SK-N-SH (cell line): ENCODE data around the gene TRPM2. TPM values are rescaled to one million over a fixed set of nuclear protein-coding genes. Genes with fewer than 3 reads are reported as not detected.

Experiments used
- CTCF ChIA-PET: fragments of 300-600, 350-600 bp; formaldehyde crosslinking; extraction: SDS; loops from one replicate; lab custom pipeline; 2021; lab: Yijun Ruan, JAX
- POLR2A ChIA-PET: fragments of 350-600 bp; sonication (Branson Sonifier 250); formaldehyde crosslinking; extraction: SDS; loops from one replicate; lab custom pipeline; 2020; ENCODE audit warnings: antibody characterized with exemption, inconsistent platforms; lab: Yijun Ruan, JAX
- DNase-seq: peaks from one replicate; pipeline ENCODE4 v3.0.0; 2012
- H2AFZ ChIP-seq: fragments of 200-600 bp; sonication (generic); 2 replicates; pipeline ENCODE4 v1.8.1; 2016; ENCODE audit warnings: antibody characterized with exemption, mild to moderate bottlenecking, low read depth
- H3F3A ChIP-seq: fragments of 200-600 bp; sonication (generic); replicated peaks from 2 replicates; pipeline ENCODE3; 2016; ENCODE audit warnings: antibody characterized with exemption, mild to moderate bottlenecking; ENCODE audit not compliant: insufficient read depth
- H3K27ac ChIP-seq, 2 experiments: fragments of 200-500 bp in 1 of 2; fragments of 200-600 bp in 1 of 2; sonication (Bioruptor generic) in 1 of 2; sonication (generic), shearing (Covaris generic) in 1 of 2; 2 replicates each; pipeline versions ENCODE4 v1.5.1 to v1.6.1; 2014 to 2016; ENCODE audit warnings: low read depth in 2 of 2, inconsistent platforms in 1 of 2, low read length in 1 of 2, mild to moderate bottlenecking in 1 of 2, mixed read lengths in 1 of 2
- H3K27me3 ChIP-seq: fragments of 200-600 bp; sonication (generic), shearing (Covaris generic); 2 replicates; pipeline ENCODE4 v1.6.1; 2016; ENCODE audit warnings: mixed run types; ENCODE audit not compliant: insufficient read depth
- H3K36me3 ChIP-seq, 2 experiments: fragments of 200-500 bp in 1 of 2; fragments of 200-600 bp in 1 of 2; sonication (Bioruptor generic) in 1 of 2; sonication (generic) in 1 of 2; replicated peaks in 1 of 2; 2 replicates each; pipeline versions ENCODE3 to v1.5.1; 2014 to 2016; ENCODE audit warnings: low read length in 1 of 2, mild to moderate bottlenecking in 1 of 2; ENCODE audit not compliant: insufficient read depth in 2 of 2, control insufficient read depth in 1 of 2
- H3K4me1 ChIP-seq, 2 experiments: fragments of 200-500 bp in 1 of 2; fragments of 200-600 bp in 1 of 2; sonication (Bioruptor generic) in 1 of 2; sonication (generic), shearing (Covaris generic) in 1 of 2; 2 replicates each; pipeline versions ENCODE4 v1.5.1 to v1.6.1; 2014 to 2016; ENCODE audit warnings: low read depth in 1 of 2, low read length in 1 of 2, mixed run types in 1 of 2; ENCODE audit not compliant: insufficient read depth in 2 of 2, control insufficient read depth in 1 of 2
- H3K4me2 ChIP-seq: fragments of 200-600 bp; sonication (generic), shearing (Covaris generic); 2 replicates; pipeline ENCODE4 v1.6.1; 2017; ENCODE audit warnings: mixed run types
- H3K4me3 ChIP-seq, 2 experiments: fragments of 200-500 bp in 1 of 2; fragments of 200-600 bp in 1 of 2; sonication (Bioruptor generic) in 1 of 2; sonication (generic), shearing (Covaris generic) in 1 of 2; 2 replicates each; pipeline versions ENCODE4 v1.5.1 to v1.8.1; 2014 to 2016; ENCODE audit warnings: low read depth in 2 of 2, inconsistent platforms in 1 of 2, low read length in 1 of 2, mild to moderate bottlenecking in 1 of 2, mixed read lengths in 1 of 2, moderate library complexity in 1 of 2
- H3K79me2 ChIP-seq: fragments of 200-600 bp; sonication (generic); 2 replicates; pipeline ENCODE4 v1.8.1; 2017; ENCODE audit warnings: mild to moderate bottlenecking; ENCODE audit not compliant: insufficient read depth
- H3K9ac ChIP-seq: fragments of 200-600 bp; sonication (generic); 2 replicates; pipeline ENCODE4 v1.6.1; 2017; ENCODE audit warnings: mixed run types
- H3K9me2 ChIP-seq: fragments of 200-600 bp; sonication (generic); 2 replicates; pipeline ENCODE4 v1.6.1; 2017; ENCODE audit warnings: mixed run types
- H3K9me3 ChIP-seq: fragments of 200-600 bp; sonication (generic); 2 replicates; pipeline ENCODE4 v1.6.1; 2017; ENCODE audit warnings: mixed run types, mild to moderate bottlenecking, moderate library complexity
- H4K20me1 ChIP-seq: fragments of 200-600 bp; sonication (generic); 2 replicates; pipeline ENCODE4 v1.6.1; 2017; ENCODE audit warnings: mild to moderate bottlenecking, mixed run types; ENCODE audit not compliant: insufficient read depth
- CHD2 ChIP-seq: fragments of 150-350 bp; IDR thresholded peaks from 2 replicates; pipeline ENCODE4 v1.6.1; 2018; ENCODE audit warnings: low read length; ENCODE audit not compliant: partially characterized antibody
- CTCF ChIP-seq: fragments of 200-600 bp; sonication (generic); IDR thresholded peaks from 2 replicates; pipeline ENCODE4 v1.6.1; 2017; ENCODE audit warnings: antibody characterized with exemption, mild to moderate bottlenecking, moderate library complexity
- ELF1 ChIP-seq: IDR thresholded peaks from 2 replicates; pipeline ENCODE4 v1.4.0; 2012
- EP300 ChIP-seq, 2 experiments: IDR thresholded peaks; 2 replicates each; pipeline versions ENCODE4 v1.4.0 to v1.6.1; 2012; ENCODE audit warnings: borderline replicate concordance in 1 of 2, low read depth in 1 of 2, low read length in 1 of 2
- FOXJ3 ChIP-seq: sonication (generic); formaldehyde crosslinking; IDR thresholded peaks from 2 replicates; pipeline ENCODE4 v1.5.1; 2020; ENCODE audit warnings: mild to moderate bottlenecking, missing genetic modification reagents
- FOXM1 ChIP-seq: IDR thresholded peaks from 2 replicates; pipeline ENCODE4 v1.4.0; 2012; ENCODE audit warnings: low read depth, mild to moderate bottlenecking
- IRF3 ChIP-seq: fragments of 150-350 bp; IDR thresholded peaks from 2 replicates; pipeline ENCODE4 v1.6.1; 2016; ENCODE audit warnings: mild to moderate bottlenecking, low read depth, low read length
- NRF1 ChIP-seq: IDR thresholded peaks from 2 replicates; pipeline ENCODE4 v1.6.1; 2012; ENCODE audit warnings: low read depth, mild to moderate bottlenecking, low read length
- RAD21 ChIP-seq: IDR thresholded peaks from 2 replicates; pipeline ENCODE4 v1.6.1; 2012; ENCODE audit warnings: mild to moderate bottlenecking, low read length
- RFX5 ChIP-seq: IDR thresholded peaks from 2 replicates; pipeline ENCODE4 v1.6.1; 2012; ENCODE audit warnings: mild to moderate bottlenecking, improper control_type of control experiment, low read length
- RXRA ChIP-seq: IDR thresholded peaks from 2 replicates; pipeline ENCODE4 v1.4.0; 2012; ENCODE audit warnings: low read depth, mild to moderate bottlenecking, borderline replicate concordance
- TEAD4 ChIP-seq: IDR thresholded peaks from 2 replicates; pipeline ENCODE4 v1.4.0; 2012; ENCODE audit warnings: mild to moderate bottlenecking, borderline replicate concordance; ENCODE audit not compliant: insufficient read depth
- WGBS: methylation state at CpG from one replicate; pipeline ENCODE4 v1.1.6; 2017; ENCODE audit warnings: low lambda C conversion rate; 5-methylcytosine and 5-hydroxymethylcytosine counted together
- polyA plus RNA-seq, 3 experiments: library from polyadenylated mRNA; depleted of rRNA; stranded (reverse); fragments of >200 nt; gene quantifications; 2 replicates each; pipeline ENCODE4 v1.2.3, GENCODE V29; 2012

The TRPM2 gene
- polyA plus RNA-seq, 1 of the 3 experiments (the other 2 are of a cell fraction): not detected

DNA sequence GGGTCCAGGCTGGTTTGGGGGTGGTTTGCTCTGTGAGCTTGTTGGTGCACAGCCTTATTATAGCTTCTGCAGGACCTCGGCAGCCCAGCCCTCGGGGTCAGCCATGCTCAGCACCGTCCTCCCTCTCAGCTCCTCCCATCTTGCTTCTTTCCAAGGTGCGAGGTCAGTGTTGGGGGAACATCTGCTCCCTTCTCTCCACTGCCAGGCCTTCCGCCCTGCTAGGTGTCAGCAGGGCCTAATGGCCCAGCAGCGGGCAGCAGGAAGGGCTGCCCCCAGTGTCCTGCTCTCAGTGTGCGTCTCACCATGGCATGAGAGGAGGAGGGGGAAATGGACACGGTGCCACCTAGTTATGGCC, 65.4 kb downstream of the TRPM2 start:
- no peak overlapping the region for H3K4me2 ChIP-seq
- no peak overlapping the region for H3K9ac ChIP-seq
- H3K4me3 ChIP-seq: no peak overlapping the region
- TF ChIP-seq TEAD4: no peak
- no peak for TF ChIP-seq CHD2
- TF ChIP-seq, all 33 proteins: peak for 0
- ChIA-PET POLR2A (no interaction called here), CTCF (no interaction called here)
- WGBS: 58% methylated on average over 3 of the region's 8 CpGs
- Histone ChIP-seq H3K36me3 (no peaks in the 10 kb centered on the region), H3K9me3 (no peaks in the 10 kb centered on the region), H3K79me2 (no peaks in the 10 kb centered on the region), H3K27ac (no peak overlapping the region), H3K9me2 (no peaks in the 10 kb centered on the region), H3F3A (no peaks in the 10 kb centered on the region), H3K4me1 (no peaks in the 10 kb centered on the region), H3K27me3 (no peaks in the 10 kb centered on the region), H2AFZ (no peak overlapping the region), H4K20me1 (no peaks in the 10 kb centered on the region)
- no peak for DNase-seq

DNA sequence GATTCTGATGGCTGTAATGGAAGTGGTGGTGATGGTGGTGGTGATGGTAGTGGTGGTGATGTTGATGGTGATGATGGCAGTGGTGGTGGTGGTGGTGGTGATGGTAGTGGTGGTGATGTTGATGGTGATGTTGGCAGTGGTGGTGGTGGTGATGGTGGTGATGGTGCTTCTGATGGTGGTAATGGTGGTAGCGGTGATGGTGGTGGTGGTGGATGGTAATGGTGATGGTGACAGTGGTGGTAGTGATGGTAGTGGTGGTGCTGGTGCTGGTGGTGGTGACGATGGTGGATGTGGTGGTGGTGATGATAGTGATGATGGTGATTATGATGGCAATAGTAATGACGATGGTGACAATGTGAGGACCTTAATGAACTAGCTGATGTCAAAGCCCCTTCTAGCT, 66.3 kb downstream of the TRPM2 start:
- Histone ChIP-seq H3K9me3 (no peaks in the 10 kb centered on the region), H3K27me3 (no peaks in the 10 kb centered on the region)
- WGBS: 56% methylated on average over 3 of the region's 3 CpGs

More for the DNA sequence above, 66.3 kb downstream of the TRPM2 start:
- no peaks in the 10 kb centered on the region for H3K79me2 ChIP-seq
- H3F3A ChIP-seq: no peaks in the 10 kb centered on the region
- H3K9me2 ChIP-seq: no peaks in the 10 kb centered on the region
- H3K36me3 ChIP-seq: no peaks in the 10 kb centered on the region
- no peak overlapping the region for H2AFZ ChIP-seq
- no peak for DNase-seq
- H3K4me3 ChIP-seq: no peak overlapping the region
- H3K4me2 ChIP-seq: no peak overlapping the region
- no peaks in the 10 kb centered on the region for H4K20me1 ChIP-seq
- ChIA-PET POLR2A (no interaction called here), CTCF (no interaction called here)
- no peak overlapping the region for H3K9ac ChIP-seq
- H3K4me1 ChIP-seq: no peaks in the 10 kb centered on the region
- H3K27ac ChIP-seq: no peak overlapping the region
- TF ChIP-seq RFX5: no peak
- TF ChIP-seq NRF1: no peak
- no peak for TF ChIP-seq FOXJ3 (CRISPR knock-in tag)
- TF ChIP-seq RAD21: no peak
- TF ChIP-seq IRF3: no peak
- no peak for TF ChIP-seq TEAD4
- no peak for TF ChIP-seq FOXM1
- TF ChIP-seq EP300 (IDR thresholded peaks at IDR 0.05; ENCODE audit: borderline replicate concordance in 1 of 2, low read depth in 1 of 2, low read length in 1 of 2): no peak
- TF ChIP-seq ELF1: no peak
- no peak for TF ChIP-seq RXRA
- TF ChIP-seq CTCF: no peak
